COLO829 (cell line): ENCODE data around the gene HSD17B10.
"Not testable (repeated sequence)": the region's sequence is repeated elsewhere in the genome, so short reads cannot be mapped to it uniquely, and the experiment has no call there.

Source experiments
- DNase-seq: peaks from one replicate; pipeline ENCODE4 v3.0.0; 2012; ENCODE audit warnings: low spot score

Gene HSD17B10

DNA sequence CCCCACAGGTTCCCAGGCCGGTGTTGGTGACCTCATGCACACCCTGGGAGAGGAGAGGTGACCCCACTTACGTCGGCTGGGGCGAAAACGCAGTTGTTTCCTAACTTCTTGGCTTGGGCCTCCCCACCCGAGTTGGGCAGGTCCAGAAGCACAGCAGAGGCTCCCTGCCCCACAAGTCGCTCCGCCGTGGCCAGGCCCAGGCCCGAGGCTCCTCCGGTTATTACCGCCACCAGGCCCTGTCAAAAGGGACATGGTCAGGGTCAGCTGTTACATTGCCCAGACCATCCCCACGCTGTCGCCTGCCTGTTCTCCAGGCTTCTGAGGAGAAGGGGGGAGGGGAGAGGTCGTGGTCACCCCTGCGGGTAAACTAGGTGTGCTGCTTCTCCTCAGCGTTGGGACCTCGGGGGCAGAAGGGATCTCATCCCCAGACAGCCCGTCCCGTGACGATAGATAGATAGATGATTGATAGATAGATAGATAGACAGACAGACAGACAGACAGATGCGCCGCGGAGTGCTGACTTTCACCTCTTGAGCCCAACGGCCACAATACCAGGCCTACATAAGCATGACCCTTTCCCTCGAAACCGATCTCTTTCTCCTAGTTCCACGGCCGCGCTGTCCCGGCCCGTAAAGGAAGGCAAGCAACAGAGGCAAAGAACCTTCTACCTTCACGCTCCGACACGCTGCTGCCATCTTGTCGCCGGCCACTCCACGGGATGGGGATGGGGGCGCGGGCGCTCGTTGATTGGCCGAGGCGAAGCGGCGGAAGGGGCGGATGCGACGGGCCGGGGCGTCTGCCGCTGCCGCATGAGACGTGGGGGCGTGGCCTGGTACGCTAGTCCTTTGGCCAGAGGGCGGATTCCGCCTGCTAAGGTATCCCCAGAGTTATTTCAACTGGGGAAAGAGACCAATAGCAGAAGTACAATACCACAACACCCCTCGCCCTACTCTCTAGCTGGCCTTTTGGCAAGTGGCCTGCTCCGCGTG lies at the start of gene HSD17B10:
Gene HSD17B10 (minus strand): TSS at position 720 of the 989 bp plus-strand sequence. CDS start 25 bp downstream, at position 695.
- peak; percentile 79 for DNase-seq

GRCh38 chrX:53483416-53483815 lies 49.2 kb upstream of the HSD17B10 start:
- no peak for DNase-seq

DNA sequence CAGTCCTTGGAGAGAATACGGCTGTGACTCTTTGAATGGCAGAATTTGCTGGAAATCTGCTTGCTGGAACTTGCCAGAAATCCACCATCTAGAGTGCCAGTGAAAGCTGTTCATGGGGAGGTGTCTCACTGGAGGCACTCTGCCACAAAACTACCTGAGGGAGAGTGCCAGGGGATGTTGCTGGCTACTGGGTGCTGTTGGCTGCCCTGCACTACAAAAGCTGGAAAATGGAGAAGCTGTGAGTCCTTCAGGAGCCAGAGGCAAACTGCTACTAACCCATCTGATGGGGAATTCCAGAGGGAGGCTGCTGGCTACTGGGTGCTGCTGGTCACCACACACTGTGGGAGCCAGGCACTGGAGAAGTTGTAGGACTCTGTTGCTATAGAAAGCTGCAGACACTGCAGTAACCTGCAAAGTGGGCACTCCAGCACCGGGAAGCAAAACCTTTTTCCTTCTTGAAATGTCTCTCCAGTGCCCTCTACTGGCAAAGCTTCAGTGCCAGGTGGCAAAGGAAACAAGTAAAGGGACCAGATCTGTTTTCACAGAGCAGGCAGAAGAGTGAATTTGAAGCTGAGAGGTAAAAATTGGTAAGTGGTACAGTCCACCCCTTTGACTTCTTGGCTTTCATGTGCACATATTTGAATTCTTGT lies 47.8 kb upstream of the HSD17B10 start:
- DNase-seq, result peak; percentile 45

- DNase-seq, result no peak
These were observed 46.9 kb upstream of the HSD17B10 start for GRCh38 chrX:53481093-53481492.

DNA sequence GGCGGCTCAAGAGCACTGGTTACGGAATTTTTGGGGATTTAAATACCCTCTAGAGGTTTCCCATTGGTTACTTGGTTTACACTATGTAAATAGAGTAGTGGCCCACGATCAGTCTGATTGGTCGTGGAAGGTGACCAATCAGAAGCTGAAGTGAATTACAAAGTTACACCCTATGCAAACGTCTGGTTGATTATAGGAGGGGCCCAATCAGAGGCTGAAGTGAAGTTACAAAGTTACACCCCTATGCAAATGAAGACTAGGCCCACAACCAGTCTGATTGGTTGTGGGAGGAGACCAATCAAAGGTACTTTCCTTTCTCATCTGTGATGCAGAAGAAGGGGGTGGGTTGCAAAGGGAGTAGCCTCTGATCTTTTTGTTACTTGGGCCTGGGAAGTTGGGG lies 45.1 kb upstream of the HSD17B10 start:
- no peak for DNase-seq

GRCh38 chrX:53476371-53476770 lies 42.2 kb upstream of the HSD17B10 start:
- DNase-seq, result no peak

- DNase-seq, result no peak
These were observed 40.5 kb upstream of the HSD17B10 start for GRCh38 chrX:53474707-53475106.

DNA sequence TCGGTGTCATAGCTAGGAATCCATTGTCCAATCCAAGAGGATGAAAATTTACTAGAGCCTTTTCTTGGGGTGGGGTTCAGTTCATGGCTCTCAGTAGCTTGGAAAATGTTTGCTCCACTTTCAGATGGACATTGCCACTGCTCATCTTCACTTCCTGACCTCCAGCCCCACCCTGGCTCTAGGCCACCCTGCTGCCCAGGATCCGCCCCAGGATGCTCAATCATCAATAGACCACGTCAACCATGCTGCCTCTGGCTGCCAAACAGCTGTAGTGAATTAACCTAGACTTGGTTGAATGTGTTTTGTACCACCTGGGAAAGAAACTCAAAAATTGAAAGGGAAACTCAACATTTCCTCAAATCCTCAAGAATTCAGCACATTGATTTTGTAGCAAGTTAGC lies 37.2 kb upstream of the HSD17B10 start:
- no peak for DNase-seq

GRCh38 chrX:53468659-53469058 lies 34.5 kb upstream of the HSD17B10 start:
- DNase-seq, result not testable (repeated sequence)

DNA sequence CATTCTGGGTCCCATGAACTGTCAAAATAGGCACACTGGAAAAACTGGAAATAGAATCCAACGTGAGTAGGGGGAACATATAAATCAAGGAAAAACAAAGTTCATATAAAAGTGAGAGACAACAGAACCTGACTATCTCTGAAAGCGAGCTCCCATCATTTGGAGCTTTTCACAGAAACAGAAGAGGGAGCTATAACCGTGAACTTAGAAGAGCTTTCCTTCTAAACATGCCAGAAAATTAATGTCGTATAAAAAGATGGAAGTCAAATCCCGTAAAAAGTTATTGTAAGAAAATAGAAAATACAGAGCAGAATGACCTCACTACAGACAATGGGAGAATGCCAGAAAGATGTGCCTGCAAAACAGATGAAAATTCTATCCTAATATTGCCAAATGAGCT lies 23.9 kb upstream of the HSD17B10 start:
- no peak for DNase-seq

- DNase-seq, result no peak
These were observed 22.1 kb upstream of the HSD17B10 start for GRCh38 chrX:53456254-53456653.

GRCh38 chrX:53452812-53453211 lies 18.6 kb upstream of the HSD17B10 start:
- no peak for DNase-seq

GRCh38 chrX:53449632-53450031 lies 15.5 kb upstream of the HSD17B10 start:
- no peak for DNase-seq

GRCh38 chrX:53447441-53447840 lies 13.3 kb upstream of the HSD17B10 start:
- no peak for DNase-seq

- no peak for DNase-seq
These were observed 11.8 kb upstream of the HSD17B10 start for GRCh38 chrX:53445977-53446376.

GRCh38 chrX:53442322-53442631 lies 8.1 kb upstream of the HSD17B10 start:
- no peak for DNase-seq

DNA sequence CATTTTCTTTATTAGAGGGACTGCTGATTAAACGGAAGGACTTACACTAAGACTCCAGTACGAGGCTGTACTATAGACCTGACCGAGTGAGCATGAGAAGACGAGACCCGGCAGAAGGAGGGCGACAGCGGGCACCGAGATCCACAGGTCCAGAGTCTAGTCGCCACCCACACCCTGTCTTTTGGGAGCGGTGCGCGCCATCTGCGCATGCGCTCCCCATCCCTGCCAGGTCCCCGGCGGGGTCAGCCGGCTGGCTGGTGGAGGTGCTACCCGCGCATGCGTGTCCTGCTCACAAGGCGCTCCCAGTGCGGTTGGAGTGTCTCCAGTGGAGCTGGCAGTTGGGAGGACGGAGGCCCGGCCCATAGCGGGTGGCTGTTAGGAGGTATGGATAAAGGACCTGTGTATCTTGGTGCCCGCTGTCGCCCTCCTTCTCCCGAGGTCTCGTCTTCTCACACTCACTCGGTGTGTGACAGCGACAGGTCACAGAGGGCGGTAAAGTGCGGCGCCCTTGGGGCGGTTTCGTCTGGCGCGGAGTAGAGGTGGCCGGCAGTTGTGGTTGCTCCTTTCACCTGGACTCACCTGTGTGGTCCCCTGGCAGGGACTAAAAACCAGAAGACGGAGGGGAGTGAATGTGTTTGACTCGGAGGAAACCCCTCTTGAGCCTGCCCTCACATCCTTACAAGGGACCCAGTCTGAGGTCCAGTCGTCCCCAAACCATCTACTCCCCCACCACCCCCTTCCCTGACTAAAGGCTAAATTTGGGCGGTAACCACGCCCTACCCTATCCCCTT lies 7.6 kb upstream of the HSD17B10 start:
- peak; percentile 63 for DNase-seq

GRCh38 chrX:53440621-53441517 lies 6.7 kb upstream of the HSD17B10 start:
- DNase-seq, result no peak

DNA sequence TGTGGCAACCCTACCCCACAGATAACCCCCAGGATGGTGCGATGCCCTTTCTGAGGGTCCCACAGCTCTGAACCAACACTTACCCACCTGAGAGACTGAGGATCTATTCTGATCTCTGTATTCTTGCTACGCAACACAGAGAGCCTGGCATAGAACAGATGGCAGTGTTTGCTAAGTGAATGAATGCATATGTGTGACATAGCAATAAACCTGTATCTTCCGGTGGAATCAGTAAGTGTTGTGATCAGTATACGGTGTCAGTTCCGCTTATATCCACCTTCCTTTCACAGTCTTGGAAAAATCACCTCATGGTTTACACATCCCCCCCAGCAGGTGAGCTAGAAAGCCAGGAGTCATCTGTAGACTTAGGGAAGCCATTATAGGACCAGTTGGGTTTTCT lies 5.9 kb upstream of the HSD17B10 start:
- DNase-seq, result no peak

DNA sequence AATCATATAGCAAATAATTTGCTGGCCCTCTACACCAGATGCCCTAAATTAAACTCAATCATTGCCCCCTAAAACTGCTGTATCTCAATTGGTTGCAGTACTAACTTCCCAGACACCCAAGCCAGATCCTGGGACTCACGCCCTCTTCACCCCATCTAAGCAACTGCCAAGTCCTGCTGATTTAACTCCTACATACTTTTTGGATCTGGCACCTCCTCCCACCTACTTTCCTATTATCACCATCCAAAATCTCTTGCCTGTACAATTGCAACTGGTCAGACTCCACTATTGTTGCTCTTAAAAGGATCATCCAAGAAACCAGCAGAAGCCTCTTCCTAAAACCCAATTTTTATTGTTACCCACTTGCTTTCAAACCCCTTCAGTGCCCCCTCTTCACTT lies 4.7 kb upstream of the HSD17B10 start:
- no peak for DNase-seq

GRCh38 chrX:53438174-53438831 lies 4.1 kb upstream of the HSD17B10 start:
- DNase-seq, result no peak
